GM23248 (cell line): ENCODE data around the gene ST6GAL2. TPM values are rescaled to one million over a fixed set of nuclear protein-coding genes. Genes with fewer than 3 reads are reported as not detected.

Experiments used
- DNase-seq: peaks from one replicate; pipeline ENCODE4 v3.0.0-alpha.2; 2015
- H2AFZ ChIP-seq: fragments of 200-600 bp; sonication (generic); 2 replicates; pipeline ENCODE4 v1.6.1; 2016; ENCODE audit warnings: antibody characterized with exemption
- H3F3A ChIP-seq: fragments of 200-600 bp; sonication (generic); 2 replicates; pipeline ENCODE4 v1.6.1; 2016; ENCODE audit warnings: mild to moderate bottlenecking, antibody characterized with exemption, mixed run types; ENCODE audit not compliant: insufficient read depth
- H3K27ac ChIP-seq: fragments of 200-600 bp; sonication (generic); 2 replicates; pipeline ENCODE4 v1.5.1; 2016; ENCODE audit warnings: mild to moderate bottlenecking
- H3K27me3 ChIP-seq: fragments of 200-600 bp; sonication (generic); replicated peaks from 2 replicates; pipeline ENCODE4 v1.6.1; 2016; ENCODE audit warnings: mild to moderate bottlenecking; ENCODE audit not compliant: insufficient read depth
- H3K36me3 ChIP-seq: fragments of 200-600 bp; sonication (generic); 2 replicates; pipeline ENCODE4 v1.6.1; 2016; ENCODE audit warnings: low read depth, mild to moderate bottlenecking
- H3K4me1 ChIP-seq: fragments of 200-600 bp; sonication (generic); 2 replicates; pipeline ENCODE4 v1.6.1; 2016; ENCODE audit warnings: mild to moderate bottlenecking; ENCODE audit not compliant: insufficient read depth
- H3K4me2 ChIP-seq: fragments of 200-600 bp; sonication (generic); one replicate; pipeline ENCODE4 v1.6.1; 2016; ENCODE audit warnings: mild to moderate bottlenecking; ENCODE audit not compliant: unreplicated experiment
- H3K4me3 ChIP-seq: fragments of 200-600 bp; sonication (generic); 2 replicates; pipeline ENCODE4 v1.5.1; 2016; ENCODE audit warnings: mild to moderate bottlenecking
- H3K79me2 ChIP-seq: fragments of 200-600 bp; sonication (generic); 2 replicates; pipeline ENCODE4 v1.6.1; 2016; ENCODE audit warnings: mild to moderate bottlenecking; ENCODE audit not compliant: insufficient read depth
- H3K9ac ChIP-seq: fragments of 200-600 bp; sonication (generic); 2 replicates; pipeline ENCODE4 v1.6.1; 2016; ENCODE audit warnings: mild to moderate bottlenecking
- H3K9me2 ChIP-seq: fragments of 200-600 bp; sonication (generic); 2 replicates; pipeline ENCODE4 v1.6.1; 2016; ENCODE audit warnings: mixed run types, mild to moderate bottlenecking, moderate library complexity; ENCODE audit not compliant: insufficient read depth
- H3K9me3 ChIP-seq: fragments of 200-600 bp; sonication (generic); one replicate; pipeline ENCODE4 v1.6.1; 2017; ENCODE audit warnings: low read depth
- H4K20me1 ChIP-seq: fragments of 200-600 bp; sonication (generic); 2 replicates; pipeline ENCODE4 v1.6.0; 2016; ENCODE audit not compliant: insufficient read depth
- EZH2 ChIP-seq: fragments of 200-600 bp; sonication (generic); IDR thresholded peaks from 2 replicates; pipeline ENCODE4 v1.6.1; 2018; ENCODE audit warnings: antibody characterized with exemption, mild to moderate bottlenecking; ENCODE audit not compliant: insufficient read depth, poor library complexity, severe bottlenecking
- EZH2phosphoT487 ChIP-seq: fragments of 200-600 bp; sonication (generic); IDR thresholded peaks from 2 replicates; pipeline ENCODE4 v1.6.1; 2018; ENCODE audit warnings: antibody characterized with exemption, moderate library complexity, mild to moderate bottlenecking, low read depth; ENCODE audit not compliant: insufficient read depth
- WGBS, 2 experiments: methylation state at CpG; one replicate each; pipeline ENCODE4 v1.1.6; 2015 to 2017; ENCODE audit warnings: low lambda C conversion rate in 2 of 2, low coverage in 1 of 2; ENCODE audit errors: missing lambda C conversion rate in 2 of 2; 5-methylcytosine and 5-hydroxymethylcytosine counted together
- in situ Hi-C: fragments of 300-500 bp; cut with MboI; formaldehyde crosslinking; loops from 2 replicates; pipeline ENCODE4 v1.15.0; 2020
- polyA plus RNA-seq: library from polyadenylated mRNA; unstranded; fragments of >200 nt; fragmentation: Nextera tagmentation; extraction: Ambion mirVana; gene quantifications from 2 replicates; pipeline ENCODE4 v1.2.1, GENCODE V29; 2016
- total RNA-seq: library from RNA; depleted of rRNA; stranded (reverse); fragments of >200 nt; shearing (Covaris generic); gene quantifications from 2 replicates; pipeline ENCODE4 v1.2.3, GENCODE V29; 2014

Gene ST6GAL2
- total and polyA plus RNA-seq, 2 experiments from 2014 or later, result not detected

- in situ Hi-C loops, result no loop called here
- no peak overlapping the region for H3K4me3 ChIP-seq
- no peak overlapping the region for H3K9ac ChIP-seq
Measured at GRCh38 chr2:106828119-106828518, 57.8 kb downstream of the ST6GAL2 start.

DNA sequence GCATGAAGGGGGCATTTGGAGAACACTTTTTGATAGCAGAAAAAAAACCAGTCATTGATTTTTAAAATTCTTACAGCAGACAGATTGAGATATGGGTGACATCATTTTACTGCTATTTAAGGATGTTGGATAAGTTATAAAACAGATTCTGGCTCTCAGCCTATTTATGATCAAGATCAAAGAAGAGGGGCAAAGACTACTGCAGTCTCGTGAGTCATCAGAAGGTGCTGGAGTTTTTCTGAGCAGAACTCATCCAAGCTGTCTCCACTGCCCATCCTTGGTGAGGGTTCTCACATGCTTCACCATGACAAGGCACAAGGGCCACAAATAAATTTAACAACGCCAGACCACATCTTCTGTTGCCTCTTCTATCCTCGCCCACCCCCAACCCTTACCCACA is 58.8 kb downstream of the ST6GAL2 start:
- no peaks in the 10 kb centered on the region for H3K27me3 ChIP-seq
- no peaks in the 10 kb centered on the region for H3K9me3 ChIP-seq
- H3K36me3 ChIP-seq, result no peaks in the 10 kb centered on the region
- no peak overlapping the region for H3K4me3 ChIP-seq
- in situ Hi-C loops, result no loop called here
- no peak overlapping the region for H3K9ac ChIP-seq
- 23 to 28% methylated on average over 3 of the region's 3 CpGs for WGBS, 2 experiments
- H2AFZ ChIP-seq, result no peak overlapping the region
- H4K20me1 ChIP-seq, result no peaks in the 10 kb centered on the region
- H3K4me2 ChIP-seq, result no peak overlapping the region
- no peaks in the 10 kb centered on the region for H3K79me2 ChIP-seq
- no peak overlapping the region for H3K27ac ChIP-seq
- no peaks in the 10 kb centered on the region for H3F3A ChIP-seq
- TF ChIP-seq EZH2 (no peak), EZH2phosphoT487 (no peak)
- H3K9me2 ChIP-seq, result no peaks in the 10 kb centered on the region
- no peaks in the 10 kb centered on the region for H3K4me1 ChIP-seq
- no peak for DNase-seq

More at GRCh38 chr2:106828119-106828518, 57.8 kb downstream of the ST6GAL2 start:
- Histone ChIP-seq H3K9me2 (no peaks in the 10 kb centered on the region), H3K36me3 (no peaks in the 10 kb centered on the region), H3F3A (no peaks in the 10 kb centered on the region), H3K9me3 (no peaks in the 10 kb centered on the region), H3K79me2 (no peaks in the 10 kb centered on the region), H3K4me2 (no peak overlapping the region), H3K27ac (no peak overlapping the region), H4K20me1 (no peaks in the 10 kb centered on the region), H3K27me3 (no peaks in the 10 kb centered on the region), H3K4me1 (no peaks in the 10 kb centered on the region), H2AFZ (no peak overlapping the region)
- TF ChIP-seq EZH2 (no peak), EZH2phosphoT487 (no peak)
- no peak for DNase-seq

DNA sequence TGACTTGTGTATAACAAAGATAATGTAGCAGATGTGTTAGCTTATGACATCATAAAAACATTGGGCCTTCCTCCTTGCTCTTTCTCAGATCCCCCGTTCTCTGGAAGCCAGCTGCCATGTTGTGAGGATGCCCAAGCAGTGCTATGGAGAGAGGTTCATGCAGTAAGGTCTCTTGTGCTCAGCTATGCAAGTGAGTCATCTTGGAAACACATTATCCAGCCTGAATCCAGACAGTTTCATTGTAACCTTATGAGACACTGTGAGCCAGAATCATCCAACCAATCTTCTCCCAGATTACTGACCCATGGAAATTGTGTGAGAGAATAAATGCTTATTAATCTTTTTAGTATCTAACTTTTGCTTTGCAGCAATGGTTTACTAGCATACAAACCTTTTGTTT is 60.8 kb downstream of the ST6GAL2 start:
- Histone ChIP-seq H4K20me1 (no peaks in the 10 kb centered on the region), H3K4me3 (no peak overlapping the region), H3K9me3 (no peaks in the 10 kb centered on the region), H3K4me2 (no peak overlapping the region), H3K9me2 (no peaks in the 10 kb centered on the region), H2AFZ (no peak overlapping the region), H3K36me3 (no peaks in the 10 kb centered on the region), H3K27ac (no peak overlapping the region), H3K4me1 (no peaks in the 10 kb centered on the region), H3K9ac (no peak overlapping the region), H3F3A (no peaks in the 10 kb centered on the region), H3K79me2 (no peaks in the 10 kb centered on the region), H3K27me3 (no peaks in the 10 kb centered on the region)
- in situ Hi-C loops, result no loop called here
- no peak for DNase-seq
- 43 to 53% methylated on average over 1 of the region's 1 CpG for WGBS, 2 experiments
- TF ChIP-seq EZH2phosphoT487 (no peak), EZH2 (no peak)

DNA sequence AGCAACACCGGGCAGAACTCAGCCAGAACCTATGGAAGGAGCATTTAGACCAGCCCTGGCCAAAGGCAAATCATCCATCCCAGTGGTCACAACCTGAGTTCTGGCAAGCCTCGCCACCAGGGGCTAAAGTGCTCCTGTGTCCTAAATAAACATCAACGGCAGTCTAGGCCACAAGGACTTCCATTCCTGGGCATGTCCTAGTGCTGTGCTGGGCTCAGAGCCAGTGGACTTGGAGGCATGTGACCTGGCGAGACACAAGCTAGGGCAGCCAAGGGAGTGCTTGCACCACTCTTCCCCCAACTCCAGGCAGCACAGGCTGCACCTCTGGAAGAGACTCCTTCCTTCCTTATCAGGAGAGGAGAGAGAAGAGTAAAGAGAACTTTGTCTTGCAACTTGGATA is 69.0 kb downstream of the ST6GAL2 start:
- no peaks in the 10 kb centered on the region for H3K4me1 ChIP-seq
- H3F3A ChIP-seq, result no peaks in the 10 kb centered on the region
- no peak overlapping the region for H3K4me3 ChIP-seq
- TF ChIP-seq EZH2, result no peak
- no peak for TF ChIP-seq EZH2phosphoT487
- no peak overlapping the region for H2AFZ ChIP-seq
- no peaks in the 10 kb centered on the region for H3K36me3 ChIP-seq
- in situ Hi-C loops, result no loop called here
- H3K9me3 ChIP-seq, result no peaks in the 10 kb centered on the region
- WGBS, 2 experiments, result 20 to 23% methylated on average over 4 of the region's 4 CpGs
- H4K20me1 ChIP-seq, result no peaks in the 10 kb centered on the region
- no peak for DNase-seq
- H3K9ac ChIP-seq, result no peak overlapping the region
- H3K9me2 ChIP-seq, result no peaks in the 10 kb centered on the region
- H3K27ac ChIP-seq, result no peak overlapping the region
- H3K4me2 ChIP-seq, result no peak overlapping the region
- H3K79me2 ChIP-seq, result no peaks in the 10 kb centered on the region
- no peaks in the 10 kb centered on the region for H3K27me3 ChIP-seq

DNA sequence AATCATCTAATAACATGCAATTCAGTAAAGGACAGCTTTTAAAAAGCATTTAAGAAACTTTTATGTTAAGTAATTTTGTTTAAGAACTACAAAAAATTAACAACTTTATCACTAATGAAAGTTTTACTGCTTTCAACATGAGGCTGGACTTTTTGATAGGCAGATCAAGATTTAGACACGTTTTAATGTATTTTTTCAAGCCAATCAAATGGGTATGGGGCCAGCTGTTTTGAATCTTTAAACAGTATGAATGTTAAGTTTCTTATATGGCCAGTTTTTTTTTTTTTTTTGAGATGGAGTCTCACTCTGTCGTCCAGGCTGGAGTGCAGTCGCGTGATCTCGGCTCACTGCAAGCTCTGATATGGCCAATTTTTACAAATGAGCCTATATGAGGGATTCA is 73.1 kb downstream of the ST6GAL2 start:
- TF ChIP-seq EZH2phosphoT487, result no peak
- no peak for TF ChIP-seq EZH2
- Histone ChIP-seq H3K9me2 (no peaks in the 10 kb centered on the region), H3K4me3 (no peak overlapping the region), H3K27me3 (no peaks in the 10 kb centered on the region), H3K9ac (no peak overlapping the region), H3K9me3 (no peaks in the 10 kb centered on the region), H3F3A (no peaks in the 10 kb centered on the region), H3K36me3 (no peaks in the 10 kb centered on the region), H3K4me1 (no peaks in the 10 kb centered on the region), H4K20me1 (no peaks in the 10 kb centered on the region), H3K4me2 (no peak overlapping the region), H2AFZ (no peak overlapping the region), H3K79me2 (no peaks in the 10 kb centered on the region), H3K27ac (no peak overlapping the region)
- no peak for DNase-seq
- in situ Hi-C loops, result no loop called here
- WGBS, 2 experiments, result 7 to 13% methylated on average over 5 of the region's 5 CpGs
